ENCODE measurements around the gene TIMM44. TPM values are rescaled to one million over a fixed set of nuclear protein-coding genes. Genes with fewer than 3 reads are reported as not detected.
"Not testable (repeated sequence)": the region's sequence is repeated elsewhere in the genome, so short reads cannot be mapped to it uniquely, and the experiment has no call there.

Gene TIMM44
- total RNA-seq, 1 experiment from 2014 or later: 142 TPM

DNA sequence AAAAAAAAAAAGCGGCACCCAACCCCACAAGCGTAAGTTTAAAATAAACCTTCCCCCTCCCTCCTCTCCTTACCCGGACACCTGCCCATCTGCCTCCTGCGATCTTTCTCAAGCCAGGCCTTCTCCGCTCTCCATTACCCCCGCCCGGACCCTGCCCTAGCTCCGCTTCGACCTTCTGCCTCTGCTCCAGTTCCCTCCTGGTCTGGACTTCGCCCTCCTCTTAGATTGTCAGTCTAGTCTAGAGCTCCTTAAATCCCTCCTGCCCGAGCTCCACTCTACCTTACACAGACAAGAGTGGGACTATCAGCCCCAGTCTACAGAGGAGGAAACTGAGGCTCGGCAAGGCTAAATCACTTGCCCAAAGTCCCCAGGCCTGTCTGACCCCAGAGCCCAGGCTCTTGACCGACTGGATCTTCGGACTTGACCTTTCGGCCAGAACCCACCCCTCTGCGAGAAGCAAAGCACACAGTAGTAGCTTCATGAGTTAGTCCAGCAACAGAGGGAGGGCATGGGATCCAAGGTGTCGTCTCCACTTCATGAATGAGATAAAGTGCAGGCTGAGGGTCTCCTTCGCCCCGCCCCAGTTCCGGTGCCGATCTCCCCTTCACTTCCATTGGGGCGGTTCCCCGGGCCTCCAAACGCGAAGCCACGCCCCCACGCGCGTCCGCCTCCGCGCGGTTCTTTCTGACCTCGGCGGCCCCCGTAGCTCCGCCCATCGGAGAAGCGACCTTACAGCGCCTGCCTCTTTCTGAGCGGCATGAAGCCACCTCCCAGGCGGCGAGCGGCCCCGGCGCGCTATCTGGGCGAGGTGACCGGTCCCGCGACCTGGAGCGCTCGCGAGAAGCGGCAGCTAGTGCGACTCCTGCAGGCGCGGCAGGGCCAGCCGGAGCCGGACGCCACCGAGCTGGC is 23.6 kb downstream of the TIMM44 start, which contains the start of gene SNAPC2:
TSS of gene SNAPC2 (plus strand) at position 729 of the 909 bp plus-strand sequence. CDS start at position 758, 29 bp downstream.
- intact Hi-C loops (cut with micrococcal nuclease): loop anchor here (5.0 kb wide), 1 partner anchor 53 kb away; no protein-coding TSS in a partner anchor
- POLR2A ChIA-PET: interaction anchor here (0.5 to 2.5 kb wide), 18 partner anchors 10 to 850 kb away, joined by 3 to 61 read pairs (median 4); partner anchors contain the start of genes LRRC8E, MAP2K7, TIMM44 and ZNF557
- CTCF ChIA-PET: interaction anchor here (0.5 to 3.6 kb wide), 9 partner anchors 9 to 242 kb away, joined by 3 to 15 read pairs (median 4); partner anchors contain the start of gene TIMM44
- DNase-seq (ENCODE audit: unreplicated experiment): peak; percentile 94
- Mint-ChIP-seq H3K27me3 (ENCODE audit: insufficient read depth, unreplicated experiment) (no peaks in the 10 kb centered on the region), H3K4me3 (ENCODE audit: unreplicated experiment) (peak within 1 kb of the TSS; percentile 88), H3K27ac (ENCODE audit: low read depth, unreplicated experiment) (peak within 1 kb of the TSS; percentile 59), H3K4me1 (ENCODE audit: insufficient read depth, unreplicated experiment) (peaks cover 19% of the 10 kb centered on the region), H3K9me3 (ENCODE audit: unreplicated experiment) (no peaks in the 10 kb centered on the region), H3K36me3 (ENCODE audit: insufficient read depth, unreplicated experiment) (peaks cover 27% of the 10 kb centered on the region)
- TF ChIP-seq, protein P1, sequence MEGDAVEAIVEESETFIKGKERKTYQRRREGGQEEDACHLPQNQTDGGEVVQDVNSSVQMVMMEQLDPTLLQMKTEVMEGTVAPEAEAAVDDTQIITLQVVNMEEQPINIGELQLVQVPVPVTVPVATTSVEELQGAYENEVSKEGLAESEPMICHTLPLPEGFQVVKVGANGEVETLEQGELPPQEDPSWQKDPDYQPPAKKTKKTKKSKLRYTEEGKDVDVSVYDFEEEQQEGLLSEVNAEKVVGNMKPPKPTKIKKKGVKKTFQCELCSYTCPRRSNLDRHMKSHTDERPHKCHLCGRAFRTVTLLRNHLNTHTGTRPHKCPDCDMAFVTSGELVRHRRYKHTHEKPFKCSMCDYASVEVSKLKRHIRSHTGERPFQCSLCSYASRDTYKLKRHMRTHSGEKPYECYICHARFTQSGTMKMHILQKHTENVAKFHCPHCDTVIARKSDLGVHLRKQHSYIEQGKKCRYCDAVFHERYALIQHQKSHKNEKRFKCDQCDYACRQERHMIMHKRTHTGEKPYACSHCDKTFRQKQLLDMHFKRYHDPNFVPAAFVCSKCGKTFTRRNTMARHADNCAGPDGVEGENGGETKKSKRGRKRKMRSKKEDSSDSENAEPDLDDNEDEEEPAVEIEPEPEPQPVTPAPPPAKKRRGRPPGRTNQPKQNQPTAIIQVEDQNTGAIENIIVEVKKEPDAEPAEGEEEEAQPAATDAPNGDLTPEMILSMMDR (IDR thresholded peaks at IDR 0.05; ENCODE audit: unreplicated experiment): no peak
- BruUV-seq (replicated peaks): no TSS peak

DNA sequence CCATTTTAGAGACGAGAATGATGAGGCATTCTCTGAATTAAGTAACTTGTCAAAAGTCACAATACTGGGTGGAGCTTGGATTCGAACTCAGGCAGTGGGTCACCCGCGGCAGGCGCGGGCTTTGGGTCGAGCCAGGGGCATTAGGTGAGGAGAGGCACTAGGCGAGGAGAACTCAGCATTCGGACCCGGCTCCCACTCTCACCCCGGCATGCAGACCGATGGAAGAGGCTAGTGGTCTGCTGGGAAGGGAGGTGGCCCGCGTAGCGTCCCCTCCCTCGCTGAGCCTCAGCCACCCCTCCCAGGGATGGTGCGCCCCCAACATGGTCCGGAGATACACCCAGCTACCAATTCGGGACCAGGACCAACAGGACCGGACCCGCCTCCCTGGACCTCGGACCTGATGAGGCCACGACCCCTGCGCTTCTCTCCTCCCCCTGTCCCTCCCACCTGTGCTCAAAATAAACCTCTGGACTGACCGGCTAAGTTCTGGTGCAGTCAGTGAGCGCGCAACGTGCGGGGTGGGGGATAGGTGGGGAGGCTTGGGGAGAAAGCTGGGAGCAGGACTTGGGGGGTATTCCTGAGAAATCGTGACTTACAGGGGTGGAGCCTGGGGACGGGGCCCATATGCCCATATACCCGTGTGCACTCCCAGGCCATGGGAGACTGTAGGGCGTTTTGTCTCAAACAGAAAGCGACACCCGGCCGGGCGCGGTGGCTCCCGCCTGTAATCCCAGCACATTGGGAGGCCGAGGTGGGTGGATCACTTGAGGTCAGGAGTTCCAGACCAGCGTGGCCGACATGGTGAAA is 24.6 kb downstream of the TIMM44 start:
- CTCF ChIA-PET: interaction anchor here (0.5 to 2.6 kb wide), 3 partner anchors 10 to 241 kb away, joined by 3 to 7 read pairs (median 3); no protein-coding TSS in a partner anchor
- H3K27me3 Mint-ChIP-seq (ENCODE audit: insufficient read depth, unreplicated experiment): no peaks in the 10 kb centered on the region
- peaks cover 27% of the 10 kb centered on the region for H3K36me3 Mint-ChIP-seq (ENCODE audit: insufficient read depth, unreplicated experiment)
- intact Hi-C loops (cut with micrococcal nuclease): no loop called here
- no peak overlapping the region for H3K27ac Mint-ChIP-seq (ENCODE audit: low read depth, unreplicated experiment)
- peaks cover 19% of the 10 kb centered on the region for H3K4me1 Mint-ChIP-seq (ENCODE audit: insufficient read depth, unreplicated experiment)
- POLR2A ChIA-PET: interaction anchor here (0.5 to 3.7 kb wide), 6 partner anchors 10 to 849 kb away, joined by 3 to 61 read pairs (median 12); partner anchors contain the start of genes MAP2K7 and ZNF557
- H3K4me3 Mint-ChIP-seq (ENCODE audit: unreplicated experiment): no peak overlapping the region
- TF ChIP-seq, protein P1 (IDR thresholded peaks at IDR 0.05; ENCODE audit: unreplicated experiment): no peak
- no peak for DNase-seq (ENCODE audit: unreplicated experiment)
- no TSS peak for BruUV-seq (replicated peaks)
- H3K9me3 Mint-ChIP-seq (ENCODE audit: unreplicated experiment): no peaks in the 10 kb centered on the region

- CTCF ChIA-PET: interaction anchor here (1.1 to 1.7 kb wide), 2 partner anchors 12 to 48 kb away, joined by 3 to 6 read pairs; no protein-coding TSS in a partner anchor
- H3K27me3 Mint-ChIP-seq (ENCODE audit: insufficient read depth, unreplicated experiment); BruUV-seq (replicated peaks); H3K4me3 Mint-ChIP-seq (ENCODE audit: unreplicated experiment); H3K27ac Mint-ChIP-seq (ENCODE audit: low read depth, unreplicated experiment); H3K9me3 Mint-ChIP-seq (ENCODE audit: unreplicated experiment); DNase-seq (ENCODE audit: unreplicated experiment); intact Hi-C loops (cut with micrococcal nuclease): not testable (repeated sequence)
- Mint-ChIP-seq H3K36me3 (ENCODE audit: insufficient read depth, unreplicated experiment) (peaks cover 29% of the 10 kb centered on the region), H3K4me1 (ENCODE audit: insufficient read depth, unreplicated experiment) (peaks cover 19% of the 10 kb centered on the region)
- POLR2A ChIA-PET: interaction anchor here (0.6 to 3.7 kb wide), 4 partner anchors 10 to 214 kb away, joined by 3 to 20 read pairs (median 4); partner anchors contain the start of gene MAP2K7
Observed at GRCh38 chr19:7918062-7918614, 25.3 kb downstream of the TIMM44 start.

Measured in MCF 10A (cell line).